Activated T-cell treated with anti-CD3 and anti-CD28 coated beads, Interleukin-2, amount 50 U/mL, for 24 hours (primary cell): ENCODE data around the gene PTPRF.

Experiments
- DNase-seq: peaks from one replicate; pipeline ENCODE4 v3.0.0-alpha.2; 2020
- H3K27ac Mint-ChIP-seq: 2 replicates; pipeline ENCODE4 v1.8.0; 2020; ENCODE audit warnings: mild to moderate bottlenecking, mixed read lengths
- H3K27me3 Mint-ChIP-seq: 2 replicates; pipeline ENCODE4 v1.8.0; 2020; ENCODE audit warnings: mixed read lengths
- H3K36me3 Mint-ChIP-seq: 2 replicates; pipeline ENCODE4 v1.8.0; 2020; ENCODE audit warnings: low read depth, mixed read lengths
- H3K4me1 Mint-ChIP-seq: 2 replicates; pipeline ENCODE4 v1.8.0; 2020; ENCODE audit warnings: low read depth, mixed read lengths
- H3K4me3 Mint-ChIP-seq: 2 replicates; pipeline ENCODE4 v1.8.0; 2020; ENCODE audit warnings: mild to moderate bottlenecking, moderate library complexity, mixed read lengths
- H3K9me3 Mint-ChIP-seq: 2 replicates; pipeline ENCODE4 v1.8.0; 2020; ENCODE audit warnings: mixed read lengths

The PTPRF gene

GRCh38 chr1:43507296-43508295, 23.1 kb upstream of the PTPRF start:
- no peak for DNase-seq
- Mint-ChIP-seq H3K27ac (no peak overlapping the region), H3K27me3 (peaks cover 12% of the 10 kb centered on the region)

GRCh38 chr1:43509007-43509739, 21.5 kb upstream of the PTPRF start:
- Mint-ChIP-seq H3K36me3 (no peaks in the 10 kb centered on the region), H3K4me1 (peaks cover 5% of the 10 kb centered on the region), H3K27ac (no peak overlapping the region), H3K27me3 (peaks cover 7% of the 10 kb centered on the region), H3K9me3 (no peaks in the 10 kb centered on the region), H3K4me3 (no peak overlapping the region)
- no peak for DNase-seq

More at GRCh38 chr1:43507296-43508295, 23.1 kb upstream of the PTPRF start:
- Mint-ChIP-seq H3K9me3 (no peaks in the 10 kb centered on the region), H3K36me3 (no peaks in the 10 kb centered on the region), H3K4me1 (peaks cover 5% of the 10 kb centered on the region), H3K4me3 (no peak overlapping the region)

GRCh38 chr1:43509740-43510375, 20.8 kb upstream of the PTPRF start:
- Mint-ChIP-seq H3K4me3 (no peak overlapping the region), H3K27me3 (peaks cover 7% of the 10 kb centered on the region), H3K27ac (no peak overlapping the region), H3K36me3 (no peaks in the 10 kb centered on the region), H3K4me1 (peaks cover 5% of the 10 kb centered on the region), H3K9me3 (no peaks in the 10 kb centered on the region)
- DNase-seq: no peak

GRCh38 chr1:43510621-43511020, 20.1 kb upstream of the PTPRF start:
- no peak for DNase-seq
- no peak overlapping the region for H3K27ac Mint-ChIP-seq
- H3K9me3 Mint-ChIP-seq: no peaks in the 10 kb centered on the region
- H3K27me3 Mint-ChIP-seq: peaks cover 5% of the 10 kb centered on the region
- no peaks in the 10 kb centered on the region for H3K36me3 Mint-ChIP-seq
- no peak overlapping the region for H3K4me3 Mint-ChIP-seq
- H3K4me1 Mint-ChIP-seq: peaks cover 5% of the 10 kb centered on the region

GRCh38 chr1:43511394-43511793, 19.3 kb upstream of the PTPRF start:
- Mint-ChIP-seq H3K27ac (no peak overlapping the region), H3K4me1 (peaks cover 5% of the 10 kb centered on the region), H3K4me3 (no peak overlapping the region), H3K27me3 (no peaks in the 10 kb centered on the region), H3K9me3 (no peaks in the 10 kb centered on the region), H3K36me3 (no peaks in the 10 kb centered on the region)
- DNase-seq: no peak

- H3K4me3 Mint-ChIP-seq: no peak overlapping the region
Observed at GRCh38 chr1:43512133-43512532, 18.6 kb upstream of the PTPRF start.

GRCh38 chr1:43512681-43513080, 18.0 kb upstream of the PTPRF start:
- peaks cover 5% of the 10 kb centered on the region for H3K4me1 Mint-ChIP-seq
- no peak overlapping the region for H3K27ac Mint-ChIP-seq
- no peak overlapping the region for H3K4me3 Mint-ChIP-seq
- H3K27me3 Mint-ChIP-seq: peaks cover 9% of the 10 kb centered on the region
- H3K36me3 Mint-ChIP-seq: no peaks in the 10 kb centered on the region
- H3K9me3 Mint-ChIP-seq: no peaks in the 10 kb centered on the region
- no peak for DNase-seq

More at GRCh38 chr1:43512133-43512532, 18.6 kb upstream of the PTPRF start:
- Mint-ChIP-seq H3K36me3 (no peaks in the 10 kb centered on the region), H3K27me3 (peaks cover 6% of the 10 kb centered on the region), H3K9me3 (no peaks in the 10 kb centered on the region), H3K27ac (no peak overlapping the region), H3K4me1 (peaks cover 5% of the 10 kb centered on the region)
- DNase-seq: no peak

GRCh38 chr1:43513471-43514173, 17.1 kb upstream of the PTPRF start:
- peaks cover 13% of the 10 kb centered on the region for H3K27me3 Mint-ChIP-seq
- H3K27ac Mint-ChIP-seq: no peak overlapping the region
- peaks cover 5% of the 10 kb centered on the region for H3K4me1 Mint-ChIP-seq
- H3K36me3 Mint-ChIP-seq: no peaks in the 10 kb centered on the region
- no peaks in the 10 kb centered on the region for H3K9me3 Mint-ChIP-seq
- no peak overlapping the region for H3K4me3 Mint-ChIP-seq
- DNase-seq: no peak

- no peak overlapping the region for H3K27ac Mint-ChIP-seq
- no peaks in the 10 kb centered on the region for H3K36me3 Mint-ChIP-seq
- DNase-seq: no peak
- peaks cover 57% of the 10 kb centered on the region for H3K27me3 Mint-ChIP-seq
- H3K4me1 Mint-ChIP-seq: no peaks in the 10 kb centered on the region
- H3K4me3 Mint-ChIP-seq: no peak overlapping the region
- no peaks in the 10 kb centered on the region for H3K9me3 Mint-ChIP-seq
Observed at GRCh38 chr1:43518935-43519686, 11.6 kb upstream of the PTPRF start.

- no peaks in the 10 kb centered on the region for H3K9me3 Mint-ChIP-seq
- H3K27me3 Mint-ChIP-seq: peaks cover 66% of the 10 kb centered on the region
- no peak overlapping the region for H3K27ac Mint-ChIP-seq
- H3K36me3 Mint-ChIP-seq: no peaks in the 10 kb centered on the region
- H3K4me1 Mint-ChIP-seq: no peaks in the 10 kb centered on the region
- H3K4me3 Mint-ChIP-seq: no peak overlapping the region
- no peak for DNase-seq
Observed at GRCh38 chr1:43520100-43520778, 10.4 kb upstream of the PTPRF start.

GRCh38 chr1:43521078-43521477, 9.6 kb upstream of the PTPRF start:
- no peak for DNase-seq
- Mint-ChIP-seq H3K36me3 (no peaks in the 10 kb centered on the region), H3K27me3 (peaks cover 67% of the 10 kb centered on the region), H3K4me1 (no peaks in the 10 kb centered on the region), H3K9me3 (no peaks in the 10 kb centered on the region), H3K27ac (no peak overlapping the region), H3K4me3 (no peak overlapping the region)

GRCh38 chr1:43521756-43522155, 8.9 kb upstream of the PTPRF start:
- Mint-ChIP-seq H3K27me3 (peaks cover 69% of the 10 kb centered on the region), H3K4me1 (no peaks in the 10 kb centered on the region), H3K9me3 (no peaks in the 10 kb centered on the region), H3K4me3 (no peak overlapping the region), H3K36me3 (no peaks in the 10 kb centered on the region), H3K27ac (no peak overlapping the region)
- no peak for DNase-seq

GRCh38 chr1:43522431-43522775, 8.3 kb upstream of the PTPRF start:
- Mint-ChIP-seq H3K36me3 (no peaks in the 10 kb centered on the region), H3K4me1 (no peaks in the 10 kb centered on the region), H3K27me3 (peaks cover 64% of the 10 kb centered on the region), H3K4me3 (no peak overlapping the region), H3K27ac (no peak overlapping the region), H3K9me3 (no peaks in the 10 kb centered on the region)
- DNase-seq: no peak
